ENCODE measurements around the gene CERT1.

Gene CERT1

GRCh38 chr5:75471193-75471592 lies 40.2 kb downstream of the CERT1 start:
- DNase-seq = no peak

GRCh38 chr5:75469017-75469416 lies 42.4 kb downstream of the CERT1 start:
- no peak for DNase-seq

DNA sequence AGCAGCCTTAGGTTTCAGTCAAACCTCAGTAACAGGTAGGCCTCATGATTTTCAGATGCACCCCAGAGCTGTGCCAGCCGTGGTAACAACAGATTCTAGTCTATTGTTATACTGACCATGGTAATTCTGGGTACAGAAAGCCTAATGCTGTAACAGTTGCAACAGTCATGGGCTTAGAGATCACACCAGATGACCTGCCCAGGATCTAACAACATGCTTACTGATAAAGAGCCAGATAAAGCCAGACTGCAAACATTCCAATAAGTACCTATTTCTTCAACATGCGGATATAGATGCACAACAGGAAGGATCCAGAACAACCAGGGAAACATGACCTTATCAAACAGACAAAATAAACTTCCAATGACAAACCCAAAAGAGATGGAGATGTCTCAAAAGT lies 42.8 kb downstream of the CERT1 start:
- no peak for DNase-seq

DNA sequence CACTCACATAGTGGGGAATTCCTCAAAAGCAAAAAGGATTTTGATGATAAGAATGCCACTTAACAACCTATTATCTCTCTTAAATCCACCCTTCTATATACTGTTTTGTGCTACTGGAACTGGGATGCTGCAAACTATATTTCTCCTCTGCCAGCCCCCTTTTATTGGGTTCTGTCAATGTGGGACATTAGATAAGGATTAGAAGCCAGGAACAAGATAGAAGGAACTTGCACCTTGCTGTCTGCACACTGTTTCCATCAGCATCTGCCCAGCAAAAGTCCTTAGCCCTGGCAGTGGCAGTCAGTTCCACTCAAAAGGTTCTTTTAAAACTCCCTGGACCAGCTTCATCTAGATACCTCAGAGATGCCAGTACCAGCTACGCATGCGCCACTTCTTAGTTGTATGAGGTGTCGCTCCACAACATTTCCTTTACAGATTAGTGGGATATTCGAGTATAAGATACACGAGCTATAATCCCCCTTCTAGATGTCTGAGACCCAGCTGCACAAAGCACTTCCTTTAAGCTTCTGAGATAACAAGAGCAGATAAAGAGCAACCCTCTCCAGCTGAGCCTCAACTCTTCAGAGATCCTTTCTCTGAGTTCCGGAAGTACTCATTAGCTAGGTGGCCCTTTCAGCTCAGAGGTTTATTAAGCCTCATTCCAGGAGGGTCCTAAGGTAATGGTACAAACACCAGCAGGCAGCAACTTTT lies 45.3 kb downstream of the CERT1 start:
- DNase-seq = no peak

GRCh38 chr5:75465480-75465879 lies 45.9 kb downstream of the CERT1 start:
- DNase-seq = no peak

- DNase-seq = no peak
Measured at GRCh38 chr5:75463726-75464125, 47.7 kb downstream of the CERT1 start.

GRCh38 chr5:75461679-75462078 lies 49.8 kb downstream of the CERT1 start:
- DNase-seq = no peak

- DNase-seq = no peak
Measured at GRCh38 chr5:75460942-75461610, 50.4 kb downstream of the CERT1 start.

- DNase-seq = no peak
Measured at GRCh38 chr5:75460532-75460931, 50.9 kb downstream of the CERT1 start.

GRCh38 chr5:75457691-75458090 lies 53.7 kb downstream of the CERT1 start:
- no peak for DNase-seq

DNA sequence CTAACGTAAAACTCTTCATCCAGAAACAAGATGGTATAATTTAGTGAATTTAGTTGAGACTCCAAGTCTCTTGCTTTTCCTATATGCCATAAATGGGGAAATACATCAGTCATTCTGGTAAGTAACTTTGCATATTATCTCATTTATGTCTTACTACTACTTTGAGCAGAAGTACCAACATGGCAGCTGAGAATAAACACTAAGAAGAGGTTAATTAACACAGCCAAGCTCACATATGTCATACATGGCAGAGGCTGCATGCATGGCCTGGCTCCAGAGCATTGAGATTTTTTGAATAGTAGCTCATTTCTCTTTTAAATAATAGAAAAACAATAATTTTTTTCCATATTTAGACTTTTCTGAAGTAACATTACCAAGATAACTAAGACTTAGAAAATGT lies 54.3 kb downstream of the CERT1 start:
- DNase-seq = no peak

DNA sequence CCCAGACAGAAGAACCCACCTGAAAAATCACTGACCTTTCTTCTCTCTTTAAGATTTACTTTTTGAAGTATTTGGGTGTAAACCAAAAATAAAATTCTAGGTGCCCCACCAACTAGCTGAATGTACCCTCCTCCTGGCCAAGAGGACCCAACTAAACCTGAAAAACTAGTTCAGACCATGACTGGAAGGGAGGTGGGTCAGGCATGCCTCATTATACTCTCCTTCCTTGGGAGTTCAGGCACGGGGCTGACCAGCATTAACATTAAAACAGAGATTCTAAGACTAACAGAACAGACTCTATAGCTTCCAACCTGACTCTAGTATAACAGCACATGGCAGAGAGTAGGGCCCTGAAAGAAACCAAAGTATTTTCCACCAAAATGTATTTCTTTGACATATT lies 61.4 kb downstream of the CERT1 start:
- no peak for DNase-seq

- no peak for DNase-seq
Measured at GRCh38 chr5:75446068-75446467, 65.4 kb downstream of the CERT1 start.

DNA sequence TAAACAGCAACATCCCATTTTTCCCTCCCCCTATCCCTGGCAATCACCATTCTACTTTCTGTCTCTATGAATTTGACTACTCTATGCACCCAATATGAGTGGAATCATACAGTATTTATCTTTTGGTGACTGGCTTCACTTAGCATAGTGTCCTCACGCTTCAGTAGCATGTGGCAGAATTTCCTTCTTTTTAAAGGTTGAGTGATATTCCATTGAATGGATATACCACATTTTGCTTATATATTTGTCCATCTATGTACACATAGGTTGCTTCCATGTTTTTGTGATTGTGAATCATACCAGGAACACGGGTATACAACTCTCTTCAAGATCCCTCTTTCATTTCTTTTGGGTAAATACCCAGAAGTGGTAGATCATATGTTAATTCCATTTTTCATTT lies 69.9 kb downstream of the CERT1 start:
- DNase-seq = no peak

GRCh38 chr5:75439276-75439675 lies 72.2 kb downstream of the CERT1 start:
- no peak for DNase-seq

GRCh38 chr5:75438722-75439121 lies 72.7 kb downstream of the CERT1 start:
- DNase-seq = no peak

- no peak for DNase-seq
Measured at GRCh38 chr5:75435096-75435495, 76.3 kb downstream of the CERT1 start.

- no peak for DNase-seq
Measured at GRCh38 chr5:75433814-75434506, 77.5 kb downstream of the CERT1 start.

DNA sequence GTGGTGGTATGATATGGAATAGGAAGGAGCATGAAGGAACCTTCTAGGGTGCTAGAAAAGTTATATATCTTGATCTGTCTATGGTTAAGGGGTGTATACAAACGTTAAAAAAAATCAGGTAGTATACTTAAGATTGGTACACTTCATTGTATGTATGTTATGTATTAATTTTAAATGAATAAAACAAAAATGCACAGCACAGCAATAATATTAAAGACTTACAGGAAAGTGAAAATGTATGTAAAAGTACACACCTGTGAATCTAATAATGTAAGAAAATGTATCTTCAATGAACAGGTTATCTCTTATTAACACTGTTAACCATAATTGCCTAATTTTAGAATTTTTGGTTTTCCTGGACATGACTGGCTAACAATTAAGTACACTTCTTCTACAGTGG lies 97.2 kb downstream of the CERT1 start:
- no peak for DNase-seq

GRCh38 chr5:75412111-75412990 lies 99.1 kb downstream of the CERT1 start:
- no peak for DNase-seq

DNA sequence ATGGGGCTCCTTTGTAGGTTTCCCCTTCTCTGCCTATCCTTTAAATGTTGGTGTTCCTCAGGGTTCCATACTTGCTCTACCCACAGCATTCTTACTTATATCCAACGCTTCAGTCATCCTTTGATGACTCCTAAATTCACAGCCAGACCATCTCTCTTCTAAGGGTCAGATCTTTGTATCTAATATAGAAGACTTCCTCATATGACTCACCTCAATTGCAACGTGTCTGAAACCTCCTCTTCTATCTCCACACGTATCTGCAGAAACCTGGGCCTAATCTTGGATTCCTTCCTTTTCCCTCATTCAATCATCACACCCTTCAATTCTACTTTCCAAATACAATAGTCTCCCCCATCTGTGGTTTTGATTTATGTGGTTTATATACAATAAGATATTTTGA lies 106.1 kb downstream of the CERT1 start:
- no peak for DNase-seq

GRCh38 chr5:75395277-75395676 lies 116.2 kb downstream of the CERT1 start:
- DNase-seq = no peak

GRCh38 chr5:75389430-75389829 lies 122.0 kb downstream of the CERT1 start:
- DNase-seq = no peak
